ENCODE results near the gene LANCL1. TPM values are rescaled to one million over a fixed set of nuclear protein-coding genes. Genes with fewer than 3 reads are reported as not detected.

LANCL1 gene
- total RNA-seq, 1 experiment from 2014 or later: 49.9 TPM

GRCh38 chr2:210477496-210477895 is 937 bp upstream of the LANCL1 start:
- no peaks in the 10 kb centered on the region; the same call in 1 of the 2 replicates for H3K4me1 ChIP-seq (ENCODE audit: insufficient read depth, low read length)
- no peaks in the 10 kb centered on the region for H3K79me1 ChIP-seq (ENCODE audit: insufficient read depth, low read depth, low read length, poor library complexity, severe bottlenecking)
- Mint-ChIP-seq H3K4me3 (peak overlapping the region; percentile 92 to 97), H3K36me3 (ENCODE audit: insufficient read depth in 1 of 3, low read depth in 3 of 3) (peaks cover 2 to 16% (median 9%) of the 10 kb centered on the region in 3 experiments; a peak in 3 of 7 replicates), H3K4me1 (peaks cover 31 to 33% of the 10 kb centered on the region in 2 experiments), H3K27ac (peak overlapping the region; percentile 48 to 79 (median 74); a peak in 5 of 7 replicates), H3K9me3 (no peaks in the 10 kb centered on the region; a peak in 1 of 5 replicates), H3K27me3 (ENCODE audit: low read depth) (no peaks in the 10 kb centered on the region)
- no CpG with 5 or more reads among the region's 3 CpGs for WGBS (ENCODE audit: extremely low coverage, insufficient read length, low lambda C conversion rate)
- H2BK12ac ChIP-seq (ENCODE audit: insufficient read length, low read depth, low read length): no peak overlapping the region
- H2BK20ac ChIP-seq (ENCODE audit: low read depth, low read length, poor library complexity, severe bottlenecking): no peak overlapping the region
- peak overlapping the region; percentile 97 for H2AFZ ChIP-seq (ENCODE audit: low read length)
- no peak overlapping the region for H3K27ac ChIP-seq (ENCODE audit: insufficient read length, low read depth, low read length)
- H3K23me2 ChIP-seq (ENCODE audit: insufficient read length, low read depth, low read length, poor library complexity, severe bottlenecking): peaks cover 5% of the 10 kb centered on the region
- TF ChIP-seq CTCF (conservative IDR thresholded peaks at IDR 0.05): no peak
- DNase-seq: peak; percentile 56
- peak overlapping the region; percentile 54 for H3K9ac ChIP-seq (ENCODE audit: extremely low read depth, insufficient read length, low read length)
- no peaks in the 10 kb centered on the region for H3K79me2 ChIP-seq (ENCODE audit: insufficient read depth, low read length)
- no peak overlapping the region for H3K56ac ChIP-seq (ENCODE audit: insufficient read length, low read depth, low read length)
- H4K8ac ChIP-seq (replicated peaks; ENCODE audit: insufficient read length, low read depth, low read length): no peak overlapping the region
- no peak overlapping the region for H2AK5ac ChIP-seq (ENCODE audit: insufficient read length, low read length)
- H2BK120ac ChIP-seq (ENCODE audit: low read depth, low read length, poor library complexity, severe bottlenecking): no peak overlapping the region
- no peaks in the 10 kb centered on the region for H3K27me3 ChIP-seq (ENCODE audit: insufficient read depth, low read length)
- H3T11ph ChIP-seq (ENCODE audit: low read length): no peak overlapping the region
- H4K5ac ChIP-seq (ENCODE audit: insufficient read length, low read depth, low read length): no peak overlapping the region
- H2BK5ac ChIP-seq (ENCODE audit: insufficient read length, low read length): no peak overlapping the region
- no peaks in the 10 kb centered on the region for H4K20me1 ChIP-seq (ENCODE audit: control insufficient read depth, insufficient read depth, insufficient read length)
- no peak overlapping the region for H3K14ac ChIP-seq (ENCODE audit: insufficient read depth, low read length)
- no peak overlapping the region for H3K18ac ChIP-seq (ENCODE audit: insufficient read length, low read depth, low read length)
- H3K23ac ChIP-seq (ENCODE audit: insufficient read length, low read depth, low read length): no peak overlapping the region
- H3K9me3 ChIP-seq (ENCODE audit: control insufficient read depth, low read depth, low read length): no peaks in the 10 kb centered on the region
- no peak overlapping the region for H3K4ac ChIP-seq (ENCODE audit: low read depth, low read length)
- no peak overlapping the region for H4K91ac ChIP-seq (ENCODE audit: insufficient read length, low read depth, low read length)
- no peak overlapping the region for H2BK15ac ChIP-seq (ENCODE audit: low read depth, low read length)
- H3K4me2 ChIP-seq (ENCODE audit: insufficient read depth, insufficient read length, low read length): peak overlapping the region; percentile 94

Measured in H9 (cell line).